ENCODE data around the gene DNAI1.

Gene DNAI1

GRCh38 chr9:34560599-34561214, 102.1 kb downstream of the DNAI1 start:
- DNase-seq: no peak

- DNase-seq: no peak
Observed at GRCh38 chr9:34562135-34562745, 103.6 kb downstream of the DNAI1 start.

- DNase-seq: no peak
Observed at GRCh38 chr9:34563262-34563661, 104.7 kb downstream of the DNAI1 start.

- no peak for DNase-seq
Observed at GRCh38 chr9:34564617-34565016, 106.0 kb downstream of the DNAI1 start.

- DNase-seq: no peak
Observed at GRCh38 chr9:34565856-34566255, 107.3 kb downstream of the DNAI1 start.

GRCh38 chr9:34566322-34566721, 107.7 kb downstream of the DNAI1 start:
- DNase-seq: no peak

GRCh38 chr9:34566972-34567371, 108.4 kb downstream of the DNAI1 start:
- no peak for DNase-seq

GRCh38 chr9:34568133-34568532, 109.5 kb downstream of the DNAI1 start:
- DNase-seq: no peak

- no peak for DNase-seq
Observed at GRCh38 chr9:34568774-34569173, 110.2 kb downstream of the DNAI1 start.

GRCh38 chr9:34570376-34570775, 111.8 kb downstream of the DNAI1 start:
- DNase-seq: no peak

Data from T-helper 2 cell (primary cell).